Measurements from ENCODE around the gene PKN2.

PKN2 gene

DNA sequence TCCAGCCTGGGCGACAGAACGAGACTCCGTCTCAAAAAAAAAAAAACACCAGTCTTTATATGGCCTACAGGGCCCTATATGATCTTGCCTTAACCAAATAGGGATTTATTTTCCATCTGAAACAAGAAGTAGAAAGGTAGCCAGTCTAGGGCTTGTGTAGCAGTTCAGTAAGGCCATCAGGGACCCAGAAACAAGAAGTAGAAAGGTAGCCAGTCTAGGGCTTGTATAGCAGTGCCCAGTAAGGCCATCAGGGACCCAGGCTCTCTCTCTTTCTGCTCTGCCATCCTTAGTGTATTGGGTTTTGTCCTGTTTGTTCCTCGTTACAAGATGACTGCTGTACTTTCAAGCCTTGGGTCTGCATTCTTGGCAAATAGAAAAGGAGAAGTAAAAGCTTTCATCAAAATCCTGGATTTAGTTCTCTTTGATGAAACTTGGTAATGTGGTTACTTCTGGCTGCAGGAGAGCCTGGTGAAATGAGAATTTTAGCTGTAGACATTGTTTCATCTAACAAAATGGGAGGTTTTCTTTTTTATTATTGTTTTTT is 46.1 kb downstream of the PKN2 start:
- Histone ChIP-seq H2AFZ (ENCODE audit: low read length) (no peak overlapping the region), H3K27ac (ENCODE audit: low read length) (no peak overlapping the region), H3K9ac (ENCODE audit: low read length) (no peak overlapping the region), H3K36me3 (replicated peaks; ENCODE audit: insufficient read depth, low read length) (no peaks in the 10 kb centered on the region), H3K4me1 (ENCODE audit: low read length) (no peaks in the 10 kb centered on the region), H3K79me2 (ENCODE audit: low read length) (peaks cover 84% of the 10 kb centered on the region), H4K20me1 (ENCODE audit: insufficient read depth, low read length) (0 out of 2 replicates have a peak, but pooled peaks cover 5% of the 10 kb centered on the region), H3K4me3 (ENCODE audit: low read length) (no peak overlapping the region), H3F3A (ENCODE audit: insufficient read depth, low read length) (no peaks in the 10 kb centered on the region), H3K9me2 (replicated peaks; ENCODE audit: insufficient read depth, low read length) (no peaks in the 10 kb centered on the region), H3K4me2 (ENCODE audit: low read depth, low read length) (no peak overlapping the region), H3K27me3 (replicated peaks; ENCODE audit: insufficient read depth, low read length) (no peaks in the 10 kb centered on the region), H3K9me3 (replicated peaks; ENCODE audit: insufficient read depth, low read length) (no peaks in the 10 kb centered on the region)
- DNase-seq: no peak
- TF ChIP-seq EZH2phosphoT487 (IDR thresholded peaks at IDR 0.05; ENCODE audit: low read length) (no peak), EZH2 (optimal IDR thresholded peaks at IDR 0.05; ENCODE audit: low read depth, low read length) (no peak)
- TF ChIP-seq, protein P1, sequence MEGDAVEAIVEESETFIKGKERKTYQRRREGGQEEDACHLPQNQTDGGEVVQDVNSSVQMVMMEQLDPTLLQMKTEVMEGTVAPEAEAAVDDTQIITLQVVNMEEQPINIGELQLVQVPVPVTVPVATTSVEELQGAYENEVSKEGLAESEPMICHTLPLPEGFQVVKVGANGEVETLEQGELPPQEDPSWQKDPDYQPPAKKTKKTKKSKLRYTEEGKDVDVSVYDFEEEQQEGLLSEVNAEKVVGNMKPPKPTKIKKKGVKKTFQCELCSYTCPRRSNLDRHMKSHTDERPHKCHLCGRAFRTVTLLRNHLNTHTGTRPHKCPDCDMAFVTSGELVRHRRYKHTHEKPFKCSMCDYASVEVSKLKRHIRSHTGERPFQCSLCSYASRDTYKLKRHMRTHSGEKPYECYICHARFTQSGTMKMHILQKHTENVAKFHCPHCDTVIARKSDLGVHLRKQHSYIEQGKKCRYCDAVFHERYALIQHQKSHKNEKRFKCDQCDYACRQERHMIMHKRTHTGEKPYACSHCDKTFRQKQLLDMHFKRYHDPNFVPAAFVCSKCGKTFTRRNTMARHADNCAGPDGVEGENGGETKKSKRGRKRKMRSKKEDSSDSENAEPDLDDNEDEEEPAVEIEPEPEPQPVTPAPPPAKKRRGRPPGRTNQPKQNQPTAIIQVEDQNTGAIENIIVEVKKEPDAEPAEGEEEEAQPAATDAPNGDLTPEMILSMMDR (IDR thresholded peaks at IDR 0.05; ENCODE audit: low read length): no peak

DNA sequence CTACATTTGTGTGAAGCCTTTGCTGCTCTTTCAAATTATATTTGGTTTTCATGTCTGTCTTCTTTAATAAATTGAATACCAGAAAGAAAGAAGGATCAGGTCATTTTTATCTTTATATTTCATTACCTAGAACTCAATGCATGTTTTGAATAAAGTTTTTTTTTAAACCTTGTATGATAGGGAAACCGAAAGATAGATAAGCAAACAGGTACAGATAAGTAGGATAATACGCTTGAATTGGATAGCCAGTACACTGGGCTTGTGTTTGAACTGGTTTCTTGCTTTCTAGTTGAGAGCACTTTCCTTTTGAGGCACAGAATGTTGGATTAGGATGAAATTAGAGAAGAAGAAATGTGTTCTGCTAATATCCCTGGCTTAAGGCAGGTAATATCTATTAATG is 46.9 kb downstream of the PKN2 start:
- Histone ChIP-seq H3K36me3 (replicated peaks; ENCODE audit: insufficient read depth, low read length) (no peaks in the 10 kb centered on the region), H3K4me2 (ENCODE audit: low read depth, low read length) (no peak overlapping the region), H3F3A (ENCODE audit: insufficient read depth, low read length) (no peaks in the 10 kb centered on the region), H2AFZ (ENCODE audit: low read length) (no peak overlapping the region), H3K27me3 (replicated peaks; ENCODE audit: insufficient read depth, low read length) (no peaks in the 10 kb centered on the region), H3K4me3 (ENCODE audit: low read length) (no peak overlapping the region), H3K9me3 (replicated peaks; ENCODE audit: insufficient read depth, low read length) (no peaks in the 10 kb centered on the region), H3K27ac (ENCODE audit: low read length) (no peak overlapping the region), H3K9me2 (replicated peaks; ENCODE audit: insufficient read depth, low read length) (no peaks in the 10 kb centered on the region), H4K20me1 (ENCODE audit: insufficient read depth, low read length) (0 out of 2 replicates have a peak, but pooled peaks cover 3% of the 10 kb centered on the region), H3K4me1 (ENCODE audit: low read length) (no peaks in the 10 kb centered on the region), H3K79me2 (ENCODE audit: low read length) (peaks cover 80% of the 10 kb centered on the region), H3K9ac (ENCODE audit: low read length) (no peak overlapping the region)
- no peak for TF ChIP-seq EZH2phosphoT487 (IDR thresholded peaks at IDR 0.05; ENCODE audit: low read length)
- TF ChIP-seq EZH2 (optimal IDR thresholded peaks at IDR 0.05; ENCODE audit: low read depth, low read length): no peak
- TF ChIP-seq, protein P1 (IDR thresholded peaks at IDR 0.05; ENCODE audit: low read length): no peak
- DNase-seq: no peak

DNA sequence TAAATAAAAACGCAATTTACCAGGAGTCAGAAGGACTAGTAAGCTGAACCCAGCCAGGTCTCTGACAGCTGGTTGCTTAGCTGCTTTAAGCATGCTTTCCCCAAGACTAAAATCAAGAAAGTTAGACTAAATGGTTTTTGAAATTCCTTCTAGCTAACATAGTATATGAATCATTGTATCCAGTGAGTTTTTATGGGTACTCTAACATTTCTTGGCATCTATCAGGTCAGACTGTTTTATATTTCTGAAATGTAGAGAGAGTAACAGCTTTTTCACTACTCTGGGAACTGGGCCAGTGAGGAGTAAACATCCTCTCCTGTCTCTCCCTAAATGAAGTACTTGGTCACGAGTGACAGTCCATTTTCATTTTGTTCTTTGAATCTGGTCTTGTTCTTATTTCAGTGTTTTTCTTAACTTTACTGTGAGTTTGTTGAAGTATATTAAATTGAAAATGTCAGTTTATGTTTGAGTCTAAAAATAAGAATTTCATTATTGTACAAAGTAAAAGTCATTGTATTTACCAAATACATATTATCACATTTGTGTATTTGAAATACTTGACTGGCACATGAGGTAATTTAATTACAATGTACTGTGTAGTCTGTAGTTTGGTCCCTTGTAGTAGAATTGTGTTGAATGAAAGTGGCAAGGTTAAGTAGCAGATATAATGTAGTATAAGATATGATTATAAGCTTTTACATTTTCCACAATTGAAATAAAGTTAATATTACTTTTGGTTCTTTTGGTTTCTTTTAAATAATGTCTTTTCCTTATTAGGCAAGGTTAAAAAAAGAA is 47.6 kb downstream of the PKN2 start:
- Histone ChIP-seq H3F3A (ENCODE audit: insufficient read depth, low read length) (no peaks in the 10 kb centered on the region), H3K27ac (ENCODE audit: low read length) (no peak overlapping the region), H3K36me3 (replicated peaks; ENCODE audit: insufficient read depth, low read length) (no peaks in the 10 kb centered on the region), H3K9ac (ENCODE audit: low read length) (no peak overlapping the region), H3K9me3 (replicated peaks; ENCODE audit: insufficient read depth, low read length) (no peaks in the 10 kb centered on the region), H3K27me3 (replicated peaks; ENCODE audit: insufficient read depth, low read length) (no peaks in the 10 kb centered on the region), H3K79me2 (ENCODE audit: low read length) (peaks cover 80% of the 10 kb centered on the region), H3K4me1 (ENCODE audit: low read length) (no peaks in the 10 kb centered on the region), H3K4me2 (ENCODE audit: low read depth, low read length) (no peak overlapping the region), H3K9me2 (replicated peaks; ENCODE audit: insufficient read depth, low read length) (no peaks in the 10 kb centered on the region), H2AFZ (ENCODE audit: low read length) (no peak overlapping the region), H3K4me3 (ENCODE audit: low read length) (no peak overlapping the region), H4K20me1 (ENCODE audit: insufficient read depth, low read length) (0 out of 2 replicates have a peak, but pooled peaks cover under 1% of the 10 kb centered on the region)
- TF ChIP-seq EZH2phosphoT487 (IDR thresholded peaks at IDR 0.05; ENCODE audit: low read length) (no peak), EZH2 (optimal IDR thresholded peaks at IDR 0.05; ENCODE audit: low read depth, low read length) (no peak)
- TF ChIP-seq, protein P1 (IDR thresholded peaks at IDR 0.05; ENCODE audit: low read length): no peak
- no peak for DNase-seq
